Astrocyte (in vitro differentiated cells and primary cell): ENCODE results near the gene SLC4A9.

Experiments used
- EZH2 ChIP-seq: IDR thresholded peaks from 2 replicates; pipeline ENCODE4 v1.6.1; 2012; ENCODE audit warnings: mild to moderate bottlenecking, low read length, inconsistent platforms; ENCODE audit not compliant: insufficient read depth
- TF ChIP-seq, protein P1 (sequence below): IDR thresholded peaks from 2 replicates; pipeline ENCODE4 v1.5.1; 2011; ENCODE audit warnings: low read depth, mild to moderate bottlenecking, inconsistent platforms, low read length, moderate library complexity; ENCODE audit not compliant: insufficient read depth

GRCh38 chr5:140383300-140383699 lies 23.3 kb downstream of the SLC4A9 start:
- TF ChIP-seq, protein P1, sequence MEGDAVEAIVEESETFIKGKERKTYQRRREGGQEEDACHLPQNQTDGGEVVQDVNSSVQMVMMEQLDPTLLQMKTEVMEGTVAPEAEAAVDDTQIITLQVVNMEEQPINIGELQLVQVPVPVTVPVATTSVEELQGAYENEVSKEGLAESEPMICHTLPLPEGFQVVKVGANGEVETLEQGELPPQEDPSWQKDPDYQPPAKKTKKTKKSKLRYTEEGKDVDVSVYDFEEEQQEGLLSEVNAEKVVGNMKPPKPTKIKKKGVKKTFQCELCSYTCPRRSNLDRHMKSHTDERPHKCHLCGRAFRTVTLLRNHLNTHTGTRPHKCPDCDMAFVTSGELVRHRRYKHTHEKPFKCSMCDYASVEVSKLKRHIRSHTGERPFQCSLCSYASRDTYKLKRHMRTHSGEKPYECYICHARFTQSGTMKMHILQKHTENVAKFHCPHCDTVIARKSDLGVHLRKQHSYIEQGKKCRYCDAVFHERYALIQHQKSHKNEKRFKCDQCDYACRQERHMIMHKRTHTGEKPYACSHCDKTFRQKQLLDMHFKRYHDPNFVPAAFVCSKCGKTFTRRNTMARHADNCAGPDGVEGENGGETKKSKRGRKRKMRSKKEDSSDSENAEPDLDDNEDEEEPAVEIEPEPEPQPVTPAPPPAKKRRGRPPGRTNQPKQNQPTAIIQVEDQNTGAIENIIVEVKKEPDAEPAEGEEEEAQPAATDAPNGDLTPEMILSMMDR = no peak
- no peak for TF ChIP-seq EZH2
